Measurements from ENCODE around the gene GALNT2.

Gene GALNT2

GRCh38 chr1:230105245-230105753 lies 38.3 kb downstream of the GALNT2 start:
- H3K4me3 ChIP-seq (ENCODE audit: control insufficient read depth, low read depth, low read length), result no peak overlapping the region
- no peak for TF ChIP-seq CTCF (IDR thresholded peaks at IDR 0.05; ENCODE audit: control insufficient read depth, insufficient read depth, low read depth, low read length, missing control alignments)
- DNase-seq (ENCODE audit: low read depth), result no peak

GRCh38 chr1:230105754-230106625 lies 39.0 kb downstream of the GALNT2 start:
- TF ChIP-seq CTCF (IDR thresholded peaks at IDR 0.05; ENCODE audit: control insufficient read depth, insufficient read depth, low read depth, low read length, missing control alignments), result no peak
- peak; percentile 65 for DNase-seq (ENCODE audit: low read depth)
- H3K4me3 ChIP-seq (ENCODE audit: control insufficient read depth, low read depth, low read length), result no peak overlapping the region

- no peak for DNase-seq (ENCODE audit: low read depth)
- no peak for TF ChIP-seq CTCF (IDR thresholded peaks at IDR 0.05; ENCODE audit: control insufficient read depth, insufficient read depth, low read depth, low read length, missing control alignments)
- H3K4me3 ChIP-seq (ENCODE audit: control insufficient read depth, low read depth, low read length), result no peak overlapping the region
These were observed 40.9 kb downstream of the GALNT2 start for GRCh38 chr1:230107941-230108340.

GRCh38 chr1:230108580-230108979 lies 41.5 kb downstream of the GALNT2 start:
- DNase-seq (ENCODE audit: low read depth), result no peak
- no peak for TF ChIP-seq CTCF (IDR thresholded peaks at IDR 0.05; ENCODE audit: control insufficient read depth, insufficient read depth, low read depth, low read length, missing control alignments)
- no peak overlapping the region for H3K4me3 ChIP-seq (ENCODE audit: control insufficient read depth, low read depth, low read length)

GRCh38 chr1:230109066-230109465 lies 42.0 kb downstream of the GALNT2 start:
- no peak for TF ChIP-seq CTCF (IDR thresholded peaks at IDR 0.05; ENCODE audit: control insufficient read depth, insufficient read depth, low read depth, low read length, missing control alignments)
- no peak for DNase-seq (ENCODE audit: low read depth)
- no peak overlapping the region for H3K4me3 ChIP-seq (ENCODE audit: control insufficient read depth, low read depth, low read length)

- no peak for TF ChIP-seq CTCF (IDR thresholded peaks at IDR 0.05; ENCODE audit: control insufficient read depth, insufficient read depth, low read depth, low read length, missing control alignments)
- no peak overlapping the region for H3K4me3 ChIP-seq (ENCODE audit: control insufficient read depth, low read depth, low read length)
- no peak for DNase-seq (ENCODE audit: low read depth)
These were observed 43.0 kb downstream of the GALNT2 start for GRCh38 chr1:230109895-230110667.
